Suprapubic skin (tissue), 4 donors: ENCODE measurements around the gene EDA.

ENCODE experiments used
- CTCF ChIP-seq, 2 donors: fragments of 200-600 bp in 1 of 2; fragments of 450-650 bp in 1 of 2; sonication (generic) in 1 of 2; IDR thresholded peaks; one replicate each; pipeline ENCODE4 v1.5.1; 2016 to 2019; ENCODE audit warnings: antibody characterized with exemption in 2 of 2, mild to moderate bottlenecking in 1 of 2, moderate library complexity in 1 of 2
- EP300 ChIP-seq: sonication (generic); formaldehyde crosslinking; IDR thresholded peaks from one replicate; pipeline ENCODE4 v1.6.1; 2017; ENCODE audit warnings: antibody characterized with exemption
- POLR2A ChIP-seq, 2 donors: fragments of 450-650 bp; IDR thresholded peaks; one replicate each; pipeline ENCODE4 v1.6.1; 2017; ENCODE audit warnings: antibody characterized with exemption in 2 of 2, mild to moderate bottlenecking in 2 of 2, moderate library complexity in 2 of 2
- POLR2AphosphoS5 ChIP-seq, 3 donors: sonication (generic); formaldehyde crosslinking; IDR thresholded peaks; one replicate each; pipeline ENCODE4 v1.6.1; 2017; ENCODE audit warnings: antibody characterized with exemption in 3 of 3

GRCh38 chrX:69919749-69920148 lies 303.8 kb downstream of the EDA start:
- TF ChIP-seq CTCF (IDR thresholded peaks at IDR 0.05) (no peak), EP300 (no peak), POLR2A (IDR thresholded peaks at IDR 0.05) (no peak), POLR2AphosphoS5 (IDR thresholded peaks at IDR 0.05) (no peak)
